GM23338 (cell line): ENCODE measurements around the gene POU3F2. TPM values are rescaled to one million over a fixed set of nuclear protein-coding genes. Genes with fewer than 3 reads are reported as not detected.

Experiments
- ATAC-seq: fragments of 200-7000 bp; cut with Tn5 transposase; 3 replicates; pipeline ENCODE4 v1.9.1; 2020
- DNase-seq: peaks from one replicate; pipeline ENCODE4 v3.0.0-alpha.2; 2015; ENCODE audit warnings: low spot score
- H2AFZ ChIP-seq: fragments of 200-600 bp; sonication (generic); 2 replicates; pipeline ENCODE4 v1.8.0; 2016; ENCODE audit warnings: antibody characterized with exemption, mild to moderate bottlenecking, moderate library complexity
- H3F3A ChIP-seq: fragments of 200-600 bp; sonication (generic); replicated peaks from 2 replicates; pipeline ENCODE4 v1.8.0; 2017; ENCODE audit warnings: antibody characterized with exemption, mixed run types, low read depth
- H3K27ac ChIP-seq: fragments of 200-600 bp; sonication (generic); 2 replicates; pipeline ENCODE4 v1.6.1; 2016; ENCODE audit warnings: low read depth
- H3K27me3 ChIP-seq: fragments of 200-600 bp; sonication (generic); 2 replicates; pipeline ENCODE4 v1.8.0; 2016; ENCODE audit warnings: mild to moderate bottlenecking, mixed run types, moderate library complexity; ENCODE audit not compliant: insufficient read depth
- H3K36me3 ChIP-seq: fragments of 200-600 bp; sonication (generic); 2 replicates; pipeline ENCODE4 v1.8.0; 2016; ENCODE audit warnings: mild to moderate bottlenecking; ENCODE audit not compliant: insufficient read depth
- H3K4me1 ChIP-seq: fragments of 200-600 bp; sonication (generic); 2 replicates; pipeline ENCODE4 v1.8.0; 2016; ENCODE audit warnings: mild to moderate bottlenecking, moderate library complexity; ENCODE audit not compliant: insufficient read depth
- H3K4me2 ChIP-seq: fragments of 200-600 bp; sonication (generic); 2 replicates; pipeline ENCODE4 v1.7.1; 2017; ENCODE audit warnings: mixed run types
- H3K4me3 ChIP-seq: fragments of 200-600 bp; sonication (generic); 2 replicates; pipeline ENCODE4 v1.6.1; 2016; ENCODE audit warnings: mixed run types
- H3K79me2 ChIP-seq: fragments of 200-600 bp; sonication (generic); replicated peaks from 2 replicates; pipeline ENCODE4 v1.8.0; 2017; ENCODE audit warnings: mild to moderate bottlenecking; ENCODE audit not compliant: insufficient read depth
- H3K9me2 ChIP-seq: fragments of 200-600 bp; sonication (generic); 2 replicates; pipeline ENCODE4 v1.8.0; 2017; ENCODE audit not compliant: insufficient read depth
- H4K20me1 ChIP-seq: fragments of 200-600 bp; sonication (generic); replicated peaks from 2 replicates; pipeline ENCODE4 v1.8.0; 2017; ENCODE audit warnings: mild to moderate bottlenecking; ENCODE audit not compliant: insufficient read depth
- H3K27ac Mint-ChIP-seq: 2 replicates; pipeline ENCODE4 v1.8.0; 2020; ENCODE audit warnings: inconsistent platforms, mild to moderate bottlenecking, moderate library complexity, mixed read lengths
- H3K27me3 Mint-ChIP-seq: 3 replicates; pipeline ENCODE4 v1.8.0; 2022; ENCODE audit warnings: low read depth, mild to moderate bottlenecking, moderate library complexity, mixed read lengths, inconsistent platforms; ENCODE audit not compliant: insufficient read depth, poor library complexity
- H3K36me3 Mint-ChIP-seq: 3 replicates; pipeline ENCODE4 v1.8.0; 2021; ENCODE audit warnings: low read depth, mild to moderate bottlenecking, inconsistent platforms, moderate library complexity, mixed read lengths
- H3K4me1 Mint-ChIP-seq: 3 replicates; pipeline ENCODE4 v1.8.0; 2020; ENCODE audit warnings: mild to moderate bottlenecking, inconsistent platforms, mixed read lengths
- H3K4me3 Mint-ChIP-seq: 3 replicates; pipeline ENCODE4 v1.8.0; 2021; ENCODE audit warnings: moderate library complexity, mild to moderate bottlenecking, inconsistent platforms, mixed read lengths
- H3K9me3 Mint-ChIP-seq: 3 replicates; pipeline ENCODE4 v1.8.0; 2020; ENCODE audit warnings: moderate library complexity, mild to moderate bottlenecking, inconsistent platforms, mixed read lengths
- EZH2phosphoT487 ChIP-seq: fragments of 200-600 bp; sonication (generic); IDR thresholded peaks from one replicate; pipeline ENCODE4 v1.8.1; 2018; ENCODE audit warnings: antibody characterized with exemption; ENCODE audit not compliant: unreplicated experiment
- JUNB ChIP-seq: IDR thresholded peaks from one replicate; pipeline ENCODE4 v1.6.1; 2016; ENCODE audit warnings: antibody characterized with exemption; ENCODE audit not compliant: unreplicated experiment
- NANOG ChIP-seq: IDR thresholded peaks from 2 replicates; pipeline ENCODE4 v1.6.1; 2016; ENCODE audit warnings: antibody characterized with exemption, borderline replicate concordance
- REST ChIP-seq: IDR thresholded peaks from one replicate; pipeline ENCODE4 v1.6.1; 2018; ENCODE audit warnings: antibody characterized with exemption; ENCODE audit not compliant: unreplicated experiment
- STAT1 ChIP-seq: IDR thresholded peaks from one replicate; pipeline ENCODE4 v1.6.1; 2016; ENCODE audit warnings: antibody characterized with exemption; ENCODE audit not compliant: unreplicated experiment
- ZNF462 ChIP-seq: fragments of 250-450 bp; sonication (Bioruptor Pico); IDR thresholded peaks from 2 replicates; pipeline ENCODE4 v1.5.0; 2020; ENCODE audit warnings: mild to moderate bottlenecking, moderate library complexity
- polyA plus RNA-seq: library from polyadenylated mRNA; unstranded; fragments of >200 nt; fragmentation: Nextera tagmentation; extraction: Ambion mirVana; gene quantifications from 2 replicates; pipeline ENCODE4 v1.2.1, GENCODE V29; 2016
- total RNA-seq: library from RNA; depleted of rRNA; stranded (reverse); fragments of >200 nt; shearing (Covaris generic); gene quantifications from 2 replicates; pipeline ENCODE4 v1.2.3, GENCODE V29; 2014

Gene POU3F2
- total and polyA plus RNA-seq, 2 experiments from 2014 or later = 0.26 to 0.76 TPM

DNA sequence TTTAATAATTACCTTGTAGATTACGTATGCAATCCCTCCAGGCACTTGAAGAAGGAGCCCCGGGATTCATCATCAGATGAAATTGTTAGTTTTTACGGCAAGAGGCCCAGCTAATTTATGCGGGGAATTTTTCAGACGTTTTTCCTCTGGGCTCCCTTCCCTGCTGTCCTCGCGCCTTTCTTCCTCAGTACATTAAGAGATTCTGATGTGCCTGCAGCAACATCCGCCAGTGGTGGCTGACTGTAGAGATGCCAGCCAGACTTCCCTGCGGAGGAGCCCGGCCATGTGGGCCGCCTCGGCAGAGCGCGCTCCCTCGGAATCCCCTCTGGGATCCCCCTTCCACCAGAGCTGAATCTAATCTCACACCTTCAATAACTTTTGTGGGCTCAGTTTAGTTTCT lies 46.4 kb upstream of the POU3F2 start (continued):
- TF ChIP-seq ZNF462 (CRISPR knock-in tag) (no peak), STAT1 (no peak), JUNB (no peak)

DNA sequence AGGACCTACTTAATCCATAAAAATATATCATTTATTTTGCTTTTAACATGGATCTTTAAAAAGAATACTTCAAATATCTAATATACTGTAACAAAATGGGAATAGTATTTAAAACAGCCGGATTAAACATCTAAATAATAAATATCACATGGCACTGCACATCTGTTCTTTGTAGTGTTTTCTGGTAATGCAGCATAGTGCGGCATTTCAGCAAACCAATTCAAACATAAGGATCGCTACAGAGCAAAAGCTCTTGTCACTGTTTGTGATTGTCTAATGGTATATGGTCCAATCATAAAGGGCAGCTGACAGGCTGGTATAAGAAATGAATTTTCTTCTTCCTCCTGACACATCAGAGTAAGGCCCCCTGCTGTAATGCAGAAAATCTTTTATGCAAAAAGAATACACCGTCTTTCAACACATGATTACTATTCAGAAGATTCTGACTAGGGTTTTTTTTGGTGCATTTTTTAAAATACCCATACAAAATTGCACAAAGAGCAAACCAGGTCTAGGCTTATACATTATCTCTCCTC lies 40.0 kb upstream of the POU3F2 start:
- no peak overlapping the region for H3K27ac Mint-ChIP-seq
- TF ChIP-seq EZH2phosphoT487 = no peak
- no peak for TF ChIP-seq JUNB
- no peak for TF ChIP-seq REST
- TF ChIP-seq NANOG = no peak
- no peak for TF ChIP-seq ZNF462 (CRISPR knock-in tag)

More for the DNA sequence above, 40.0 kb upstream of the POU3F2 start:
- Mint-ChIP-seq H3K27me3 (peaks cover 3% of the 10 kb centered on the region), H3K4me3 (no peak overlapping the region), H3K4me1 (peaks cover 15% of the 10 kb centered on the region), H3K9me3 (no peaks in the 10 kb centered on the region), H3K36me3 (no peaks in the 10 kb centered on the region)
- no peak overlapping the region for H2AFZ ChIP-seq
- no peak overlapping the region for H3K4me2 ChIP-seq
- peaks cover 15% of the 10 kb centered on the region for H3K4me1 ChIP-seq
- H3K27me3 ChIP-seq = no peaks in the 10 kb centered on the region
- H3K27ac ChIP-seq = no peak overlapping the region
- DNase-seq = no peak
- no peaks in the 10 kb centered on the region for H3K9me2 ChIP-seq
- H3K79me2 ChIP-seq = no peaks in the 10 kb centered on the region
- H3K36me3 ChIP-seq = no peaks in the 10 kb centered on the region
- no peak overlapping the region for H3K4me3 ChIP-seq
- no peak for ATAC-seq
- H4K20me1 ChIP-seq = no peaks in the 10 kb centered on the region
- H3F3A ChIP-seq = no peaks in the 10 kb centered on the region
